Measurements from ENCODE around the gene VAMP1.

DNA sequence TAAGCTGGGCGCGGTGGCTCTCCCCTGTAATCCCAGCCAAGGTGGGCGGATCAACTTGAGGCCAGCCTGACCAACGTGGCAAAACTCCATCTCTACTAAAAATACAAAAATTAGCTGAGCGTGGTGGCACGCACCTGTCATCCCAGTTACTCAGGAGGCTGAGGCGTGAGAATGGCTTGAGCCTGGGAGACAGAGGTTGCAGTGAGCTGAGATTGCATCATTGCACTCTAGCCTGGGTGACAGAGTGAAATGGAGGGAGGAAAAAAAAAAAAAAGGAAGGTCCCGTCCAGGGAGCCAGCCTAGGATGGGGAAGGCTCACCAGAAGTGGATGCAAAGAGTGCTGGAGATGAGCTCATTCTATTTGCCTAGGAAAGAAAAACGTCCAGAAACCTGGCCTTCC lies 27.6 kb downstream of the VAMP1 start:
- TF ChIP-seq CTCF (conservative IDR thresholded peaks at IDR 0.05; ENCODE audit: low read depth in 2 of 2) (no peak), REST (IDR thresholded peaks at IDR 0.05; ENCODE audit: unreplicated experiment) (no peak), JUNB (IDR thresholded peaks at IDR 0.05; ENCODE audit: unreplicated experiment) (no peak), CREB1 (CRISPR knock-in tag; IDR thresholded peaks at IDR 0.05; ENCODE audit: low read depth) (no peak), ZNF462 (CRISPR knock-in tag; IDR thresholded peaks at IDR 0.05) (no peak)

All from GM23338 (cell line).